HepG2 (cell line): Measurements from ENCODE around the gene TMEM107. TPM values are rescaled to one million over a fixed set of nuclear protein-coding genes. Genes with fewer than 3 reads are reported as not detected.

Experiments used
- AGO1 ChIP-seq: fragments of 200-400 bp; formaldehyde crosslinking; IDR thresholded peaks from 2 replicates; pipeline ENCODE4 v1.6.1; 2017; ENCODE audit warnings: mild to moderate bottlenecking, low read depth, low read length, moderate library complexity; ENCODE audit not compliant: poor library complexity, severe bottlenecking
- ARNT ChIP-seq: fragments of 450-650 bp; IDR thresholded peaks from 2 replicates; pipeline ENCODE4 v1.6.1; 2017
- ATF7-NPFF ChIP-seq: sonication (generic); formaldehyde crosslinking; IDR thresholded peaks from 2 replicates; pipeline ENCODE4 v1.8.1; 2023; ENCODE audit warnings: mild to moderate bottlenecking, low read depth, missing genetic modification reagents, moderate library complexity
- ELF1 ChIP-seq: sonication (generic); formaldehyde crosslinking; IDR thresholded peaks from 2 replicates; pipeline ENCODE4 v1.4.0; 2020; ENCODE audit warnings: missing genetic modification reagents
- ESRRA ChIP-seq: sonication (generic); formaldehyde crosslinking; IDR thresholded peaks from 2 replicates; pipeline ENCODE4 v1.5.1; 2020; ENCODE audit warnings: mild to moderate bottlenecking, low read depth, missing genetic modification reagents
- FOXA3 ChIP-seq: IDR thresholded peaks from 2 replicates; pipeline ENCODE4 v1.6.1; 2016; ENCODE audit warnings: missing genetic modification reagents, missing compliant biosample characterization
- KMT2A ChIP-seq: sonication (generic); formaldehyde crosslinking; IDR thresholded peaks from 2 replicates; pipeline ENCODE4 v1.4.0; 2020; ENCODE audit warnings: missing genetic modification reagents
- MEIS1 ChIP-seq: sonication (generic); formaldehyde crosslinking; IDR thresholded peaks from 2 replicates; pipeline ENCODE4 v1.9.0; 2021; ENCODE audit warnings: mild to moderate bottlenecking, missing genetic modification reagents, moderate library complexity, borderline replicate concordance
- MTA3 ChIP-seq: sonication (generic); formaldehyde crosslinking; IDR thresholded peaks from 2 replicates; pipeline ENCODE4 v1.4.0; 2020; ENCODE audit warnings: missing genetic modification reagents
- NKX3-1 ChIP-seq: sonication (generic); formaldehyde crosslinking; IDR thresholded peaks from 2 replicates; pipeline ENCODE4 v1.5.0; 2020; ENCODE audit warnings: missing genetic modification reagents
- NONO ChIP-seq, 2 experiments: fragments of 450-650 bp in 1 of 2; sonication (generic) in 1 of 2; formaldehyde crosslinking in 1 of 2; IDR thresholded peaks in 1 of 2; conservative IDR thresholded peaks in 1 of 2; 2 replicates each; pipeline versions ENCODE4 v1.6.1 to v1.8.0; 2017 to 2022; ENCODE audit warnings: mild to moderate bottlenecking in 1 of 2, missing genetic modification reagents in 1 of 2, moderate library complexity in 1 of 2
- SIX1 ChIP-seq: sonication (generic); formaldehyde crosslinking; IDR thresholded peaks from 2 replicates; pipeline ENCODE4 v1.4.0; 2020; ENCODE audit warnings: missing genetic modification reagents, borderline replicate concordance
- SMAD9 ChIP-seq: sonication (generic); formaldehyde crosslinking; IDR thresholded peaks from 2 replicates; pipeline ENCODE4 v1.5.1; 2020; ENCODE audit warnings: mild to moderate bottlenecking, missing genetic modification reagents
- SMARCC2 ChIP-seq: fragments of 450-650 bp; IDR thresholded peaks from 2 replicates; pipeline ENCODE4 v1.6.1; 2017; ENCODE audit warnings: antibody characterized with exemption, mild to moderate bottlenecking
- SRSF9 ChIP-seq: fragments of 200-400 bp; formaldehyde crosslinking; IDR thresholded peaks from 2 replicates; pipeline ENCODE4 v1.6.1; 2018; ENCODE audit warnings: borderline replicate concordance, mild to moderate bottlenecking, low read depth, low read length; ENCODE audit not compliant: insufficient read depth, poor library complexity, severe bottlenecking
- TFDP1 ChIP-seq: IDR thresholded peaks from 2 replicates; pipeline ENCODE4 v1.6.1; 2016; ENCODE audit warnings: missing compliant biosample characterization, missing genetic modification reagents, borderline replicate concordance
- ZNF337 ChIP-seq: sonication (generic); formaldehyde crosslinking; IDR thresholded peaks from 2 replicates; pipeline ENCODE4 v1.5.1; 2020; ENCODE audit warnings: missing genetic modification reagents, low read depth, mild to moderate bottlenecking, borderline replicate concordance
- ZNF343 ChIP-seq: sonication (generic); formaldehyde crosslinking; IDR thresholded peaks from 2 replicates; pipeline ENCODE4 v1.4.0; 2020; ENCODE audit warnings: mild to moderate bottlenecking, missing genetic modification reagents
- ZNF451 ChIP-seq: sonication (generic); formaldehyde crosslinking; IDR thresholded peaks from 2 replicates; pipeline ENCODE4 v1.5.0; 2020; ENCODE audit warnings: mild to moderate bottlenecking, missing genetic modification reagents
- ZNF577 ChIP-seq: sonication (generic); formaldehyde crosslinking; IDR thresholded peaks from 2 replicates; pipeline ENCODE4 v1.4.0; 2020; ENCODE audit warnings: mild to moderate bottlenecking, low read depth, missing genetic modification reagents, borderline replicate concordance
- ZNF639 ChIP-seq: conservative IDR thresholded peaks from 2 replicates; pipeline ENCODE4 v1.6.1; 2018; ENCODE audit warnings: missing genetic modification reagents
- ZNF749 ChIP-seq: sonication (generic); formaldehyde crosslinking; IDR thresholded peaks from 2 replicates; pipeline ENCODE4 v1.8.0; 2022; ENCODE audit warnings: mild to moderate bottlenecking, missing genetic modification reagents, moderate library complexity, borderline replicate concordance
- ZZZ3 ChIP-seq: sonication (generic); formaldehyde crosslinking; IDR thresholded peaks from 2 replicates; pipeline ENCODE4 v1.4.0; 2020; ENCODE audit warnings: missing genetic modification reagents, mild to moderate bottlenecking, borderline replicate concordance
- polyA plus RNA-seq, 8 experiments: library from polyadenylated mRNA; depleted of rRNA in 3 of 8; stranded (reverse) in 7 of 8; unstranded in 1 of 8; fragments of >200 nt; fragmentation: Illumina TruSeq in 4 of 8; extraction: Trizol in 4 of 8; gene quantifications; 2 replicates each; pipeline versions ENCODE4 v1.2.1 to v1.2.3, GENCODE V29; 2011 to 2016; ENCODE audit warnings: low read depth in 4 of 8, missing spikeins in 1 of 8, mixed read lengths in 1 of 8; ENCODE audit not compliant: insufficient read depth in 1 of 8
- total RNA-seq, 5 experiments: library from RNA; depleted of rRNA; stranded (reverse); fragments of >200 nt; fragmentation: Illumina TruSeq; extraction: Trizol; gene quantifications; 2 replicates each; pipeline ENCODE4 v1.2.3, GENCODE V29; 2016; ENCODE audit warnings: low read depth in 1 of 5
- TF ChIP-seq, protein P1 (sequence below): sonication (generic); formaldehyde crosslinking; IDR thresholded peaks from 2 replicates; pipeline ENCODE4 v1.4.0; 2020; ENCODE audit warnings: missing genetic modification reagents
- TF ChIP-seq, protein P2 (sequence below): sonication (generic); formaldehyde crosslinking; IDR thresholded peaks from 2 replicates; pipeline ENCODE4 v1.8.1; 2023; ENCODE audit warnings: mild to moderate bottlenecking, moderate library complexity, missing genetic modification reagents

Gene TMEM107
- total and polyA plus RNA-seq, 2 of the 13 experiments (the other 11 are each of a cell fraction or from before 2014, with no cell fraction given) = 7.2 to 15.3 TPM

GRCh38 chr17:8221663-8222379 is 45.6 kb upstream of the TMEM107 start (continued):
- peak; percentile 67; the same call in 1 of the 2 replicates for TF ChIP-seq SIX1 (CRISPR knock-in tag)
- no peak for TF ChIP-seq SMARCC2
- no peak for TF ChIP-seq KMT2A (CRISPR knock-in tag)
- peak; percentile 67 for TF ChIP-seq AGO1
- no peak for TF ChIP-seq ELF1 (CRISPR knock-in tag)
- TF ChIP-seq MEIS1 (CRISPR knock-in tag) = no peak; the same call in 1 of the 2 replicates
- TF ChIP-seq MTA3 (CRISPR knock-in tag) = no peak
- TF ChIP-seq, protein P1, sequence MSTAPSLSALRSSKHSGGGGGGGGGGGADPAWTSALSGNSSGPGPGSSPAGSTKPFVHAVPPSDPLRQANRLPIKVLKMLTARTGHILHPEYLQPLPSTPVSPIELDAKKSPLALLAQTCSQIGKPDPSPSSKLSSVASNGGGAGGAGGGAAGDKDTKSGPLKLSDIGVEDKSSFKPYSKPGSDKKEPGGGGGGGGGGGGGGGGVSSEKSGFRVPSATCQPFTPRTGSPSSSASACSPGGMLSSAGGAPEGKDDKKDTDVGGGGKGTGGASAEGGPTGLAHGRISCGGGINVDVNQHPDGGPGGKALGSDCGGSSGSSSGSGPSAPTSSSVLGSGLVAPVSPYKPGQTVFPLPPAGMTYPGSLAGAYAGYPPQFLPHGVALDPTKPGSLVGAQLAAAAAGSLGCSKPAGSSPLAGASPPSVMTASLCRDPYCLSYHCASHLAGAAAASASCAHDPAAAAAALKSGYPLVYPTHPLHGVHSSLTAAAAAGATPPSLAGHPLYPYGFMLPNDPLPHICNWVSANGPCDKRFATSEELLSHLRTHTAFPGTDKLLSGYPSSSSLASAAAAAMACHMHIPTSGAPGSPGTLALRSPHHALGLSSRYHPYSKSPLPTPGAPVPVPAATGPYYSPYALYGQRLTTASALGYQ (CRISPR knock-in tag) = peak; percentile 47; the same call in 1 of the 2 replicates
- no peak for TF ChIP-seq ZNF451 (CRISPR knock-in tag)
- TF ChIP-seq NONO (IDR thresholded peaks at IDR 0.05) = no peak
- 0 out of 2 replicates have a peak, but pooled peaks have one; percentile 47 for TF ChIP-seq NONO (CRISPR knock-in tag; conservative IDR thresholded peaks at IDR 0.05)
- peak; percentile 14; the same call in 1 of the 2 replicates for TF ChIP-seq TFDP1 (CRISPR knock-in tag)
- TF ChIP-seq, protein P2, sequence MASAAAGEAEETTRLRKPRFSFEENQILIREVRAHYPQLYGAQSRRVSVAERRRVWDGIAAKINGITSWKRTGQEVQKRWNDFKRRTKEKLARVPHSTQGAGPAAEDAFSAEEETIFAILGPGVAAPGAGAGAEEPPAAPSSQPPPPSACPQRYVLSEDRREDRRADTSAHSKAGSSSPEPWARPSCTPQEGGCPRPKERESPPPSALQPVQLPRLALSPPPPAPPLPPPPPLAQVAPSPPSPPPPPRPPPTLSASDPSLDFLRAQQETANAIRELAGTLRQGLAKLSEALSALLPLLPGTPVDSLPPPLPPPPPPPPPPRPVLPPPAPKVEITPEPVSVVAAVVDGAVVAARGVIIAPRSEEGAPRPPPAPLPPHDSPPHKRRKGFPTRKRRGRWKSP (CRISPR knock-in tag) = no peak
- TF ChIP-seq ZNF337 = no peak
- TF ChIP-seq ZNF577 (CRISPR knock-in tag) = no peak
- TF ChIP-seq ZNF343 (CRISPR knock-in tag) = no peak
- TF ChIP-seq ESRRA = no peak
- TF ChIP-seq ATF7-NPFF (CRISPR knock-in tag) = no peak
- no peak for TF ChIP-seq FOXA3
- TF ChIP-seq SMAD9 = no peak
- no peak for TF ChIP-seq SRSF9
- TF ChIP-seq ARNT = no peak
- TF ChIP-seq NKX3-1 (CRISPR knock-in tag) = peak; percentile 29; the same call in 1 of the 2 replicates
- no peak for TF ChIP-seq ZNF749 (CRISPR knock-in tag)
- no peak for TF ChIP-seq ZZZ3
- TF ChIP-seq ZNF639 (CRISPR knock-in tag) = 0 out of 2 replicates have a peak, but pooled peaks have one; percentile 52
